ENCODE data around the gene ALK.

ALK gene

GRCh38 chr2:29634916-29635315, 286.5 kb downstream of the ALK start:
- no peak for DNase-seq (ENCODE audit: low read depth)
- H3K4me3 ChIP-seq (ENCODE audit: control insufficient read depth, low read depth, low read length), result no peak overlapping the region
- no peak for TF ChIP-seq CTCF (IDR thresholded peaks at IDR 0.05; ENCODE audit: control insufficient read depth, insufficient read depth, low read depth, low read length, missing control alignments)

GRCh38 chr2:29632018-29632417, 289.4 kb downstream of the ALK start:
- no peak for TF ChIP-seq CTCF (IDR thresholded peaks at IDR 0.05; ENCODE audit: control insufficient read depth, insufficient read depth, low read depth, low read length, missing control alignments)
- H3K4me3 ChIP-seq (ENCODE audit: control insufficient read depth, low read depth, low read length), result no peak overlapping the region
- DNase-seq (ENCODE audit: low read depth), result no peak

GRCh38 chr2:29629495-29629894, 291.9 kb downstream of the ALK start:
- no peak for DNase-seq (ENCODE audit: low read depth)
- TF ChIP-seq CTCF (IDR thresholded peaks at IDR 0.05; ENCODE audit: control insufficient read depth, insufficient read depth, low read depth, low read length, missing control alignments), result no peak
- H3K4me3 ChIP-seq (ENCODE audit: control insufficient read depth, low read depth, low read length), result no peak overlapping the region

- TF ChIP-seq CTCF (IDR thresholded peaks at IDR 0.05; ENCODE audit: control insufficient read depth, insufficient read depth, low read depth, low read length, missing control alignments), result no peak
- H3K4me3 ChIP-seq (ENCODE audit: control insufficient read depth, low read depth, low read length), result no peak overlapping the region
- DNase-seq (ENCODE audit: low read depth), result no peak
Observed at GRCh38 chr2:29628862-29629261, 292.5 kb downstream of the ALK start.

- no peak for DNase-seq (ENCODE audit: low read depth)
- no peak for TF ChIP-seq CTCF (IDR thresholded peaks at IDR 0.05; ENCODE audit: control insufficient read depth, insufficient read depth, low read depth, low read length, missing control alignments)
- H3K4me3 ChIP-seq (ENCODE audit: control insufficient read depth, low read depth, low read length), result no peak overlapping the region
Observed at GRCh38 chr2:29628108-29628745, 293.2 kb downstream of the ALK start.

- no peak for DNase-seq (ENCODE audit: low read depth)
- no peak for TF ChIP-seq CTCF (IDR thresholded peaks at IDR 0.05; ENCODE audit: control insufficient read depth, insufficient read depth, low read depth, low read length, missing control alignments)
- no peak overlapping the region for H3K4me3 ChIP-seq (ENCODE audit: control insufficient read depth, low read depth, low read length)
Observed at GRCh38 chr2:29627279-29627711, 294.1 kb downstream of the ALK start.

Data from AG09309 (cell line).